ENCODE data around the gene S100A13. TPM values are rescaled to one million over a fixed set of nuclear protein-coding genes. Genes with fewer than 3 reads are reported as not detected.
"Not testable (repeated sequence)": the region's sequence is repeated elsewhere in the genome, so short reads cannot be mapped to it uniquely, and the experiment has no call there.

Gene S100A13
- 14.9 TPM for polyA plus RNA-seq (2013)

DNA sequence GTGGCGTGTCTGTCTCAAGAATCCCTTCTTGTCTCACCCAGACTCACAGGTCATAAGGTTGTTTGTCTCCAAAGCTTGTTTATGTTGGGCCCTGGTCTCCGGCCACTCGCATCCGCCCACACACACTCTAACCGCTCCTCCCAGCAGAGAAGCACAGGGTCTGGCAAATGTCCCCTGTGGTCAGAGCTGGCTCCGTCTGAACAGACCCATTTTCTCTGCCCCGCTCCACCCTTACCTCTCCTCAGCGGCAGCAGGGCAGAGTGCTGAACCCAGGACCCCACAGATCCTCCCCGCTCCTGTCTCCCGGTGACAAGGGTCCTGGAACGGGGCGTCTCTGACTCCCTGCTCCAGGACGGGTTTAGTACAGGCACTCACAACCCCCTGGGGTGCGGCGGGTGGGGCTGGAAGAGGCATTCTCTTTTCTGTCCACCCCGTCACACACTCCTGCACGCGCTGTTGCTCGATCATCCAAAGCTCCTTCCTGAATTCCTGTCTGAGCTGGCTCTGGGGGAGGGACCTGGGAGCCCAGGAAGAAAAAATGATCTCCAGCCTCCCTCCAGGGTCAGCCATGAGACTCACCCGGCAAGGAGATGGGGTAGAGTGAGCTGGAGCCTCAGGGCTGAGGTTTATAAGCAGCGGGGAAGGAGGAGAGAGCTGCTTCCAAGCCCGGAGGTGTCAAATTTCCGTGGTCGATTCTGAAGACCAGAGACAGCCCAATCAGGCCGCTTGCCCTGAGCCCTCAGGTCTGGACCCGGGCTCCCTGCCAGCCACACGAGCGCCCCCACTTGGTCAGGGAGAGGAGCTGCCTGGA lies at the start of gene S100A13:
TSS of gene S100A13 (minus strand) at position 602 of the 811 bp plus-strand sequence. CDS start 1,033 bp downstream, outside the sequence.
- Histone ChIP-seq H3K4me3 (ENCODE audit: control insufficient read depth in 1 of 7, extremely low read depth in 1 of 7, insufficient read depth in 4 of 7, low read depth in 2 of 7, low read length in 6 of 7) (peak within 1 kb of the TSS in 4 of 7 experiments; percentile 22 to 66 (median 42)), H3K4me1 (ENCODE audit: control extremely low read depth in 1 of 4, control insufficient read depth in 4 of 4, insufficient read depth in 4 of 4, low read length in 3 of 4) (peaks cover 0 to 22% (median 11%) of the 10 kb centered on the region in 4 experiments), H3K9me3 (ENCODE audit: control extremely low read depth in 1 of 5, control insufficient read depth in 4 of 5, insufficient read depth in 2 of 5, low read depth in 1 of 5, low read length in 4 of 5) (no peaks in the 10 kb centered on the region), H3K27me3 (replicated peaks in 2 of 5; ENCODE audit: control insufficient read depth in 4 of 5, insufficient read depth in 5 of 5, low read length in 4 of 5) (peaks cover 0 to 2% (median 0%) of the 10 kb centered on the region in 5 experiments), H3K27ac (ENCODE audit: insufficient read depth in 1 of 2, low read depth in 1 of 2, low read length in 2 of 2, poor library complexity in 1 of 2, severe bottlenecking in 2 of 2) (peak within 1 kb of the TSS in 1 of 2 experiments; percentile 67), H3K36me3 (ENCODE audit: control insufficient read depth in 4 of 4, insufficient read depth in 4 of 4, low read length in 3 of 4) (no peaks in the 10 kb centered on the region)
- DNase-seq: peak in 2 of 3 donors; percentile 68 to 70
- ChIA-PET CTCF (interaction anchor here (0.8 to 21.2 kb wide), 22 partner anchors 11 to 359 kb away, joined by 3 to 262 read pairs (median 4); partner anchors contain the start of genes NPR1, RAB13, S100A14 and S100A16), POLR2A (no interaction called here)
- WGBS (ENCODE audit: insufficient coverage): 52% methylated on average over 26 of the region's 28 CpGs

GRCh38 chr1:153673511-153673910 lies 46.2 kb upstream of the S100A13 start:
- no peak overlapping the region for H3K4me3 ChIP-seq (ENCODE audit: control insufficient read depth in 1 of 7, extremely low read depth in 1 of 7, insufficient read depth in 4 of 7, low read depth in 2 of 7, low read length in 6 of 7)
- ChIA-PET POLR2A (no interaction called here), CTCF (no interaction called here)
- no peaks in the 10 kb centered on the region for H3K9me3 ChIP-seq (ENCODE audit: control extremely low read depth in 1 of 5, control insufficient read depth in 4 of 5, insufficient read depth in 2 of 5, low read depth in 1 of 5, low read length in 4 of 5)
- H3K27ac ChIP-seq (ENCODE audit: insufficient read depth in 1 of 2, low read depth in 1 of 2, low read length in 2 of 2, poor library complexity in 1 of 2, severe bottlenecking in 2 of 2): no peak overlapping the region
- peaks cover 0 to 9% (median 5%) of the 10 kb centered on the region in 5 experiments for H3K27me3 ChIP-seq (replicated peaks in 2 of 5; ENCODE audit: control insufficient read depth in 4 of 5, insufficient read depth in 5 of 5, low read length in 4 of 5)
- no CpG with 5 or more reads among the region's 2 CpGs for WGBS (ENCODE audit: insufficient coverage)
- no peak for DNase-seq
- H3K36me3 ChIP-seq (ENCODE audit: control insufficient read depth in 4 of 4, insufficient read depth in 4 of 4, low read length in 3 of 4): peaks cover 0 to 13% (median 2%) of the 10 kb centered on the region in 4 experiments
- peaks cover 4 to 21% (median 17%) of the 10 kb centered on the region in 4 experiments for H3K4me1 ChIP-seq (ENCODE audit: control extremely low read depth in 1 of 4, control insufficient read depth in 4 of 4, insufficient read depth in 4 of 4, low read length in 3 of 4)

GRCh38 chr1:153671628-153672353 lies 44.5 kb upstream of the S100A13 start:
- H3K9me3 ChIP-seq (ENCODE audit: control extremely low read depth in 1 of 5, control insufficient read depth in 4 of 5, insufficient read depth in 2 of 5, low read depth in 1 of 5, low read length in 4 of 5); H3K27me3 ChIP-seq (replicated peaks in 2 of 5; ENCODE audit: control insufficient read depth in 4 of 5, insufficient read depth in 5 of 5, low read length in 4 of 5); POLR2A ChIA-PET: not testable (repeated sequence)
- WGBS (ENCODE audit: insufficient coverage): 4% methylated on average over 15 of the region's 28 CpGs
- Histone ChIP-seq H3K36me3 (ENCODE audit: control insufficient read depth in 4 of 4, insufficient read depth in 4 of 4, low read length in 3 of 4) (peaks cover 7 to 31% (median 17%) of the 10 kb centered on the region in 4 experiments), H3K27ac (ENCODE audit: insufficient read depth in 1 of 2, low read depth in 1 of 2, low read length in 2 of 2, poor library complexity in 1 of 2, severe bottlenecking in 2 of 2) (peak overlapping the region; percentile 42 to 85), H3K4me1 (ENCODE audit: control extremely low read depth in 1 of 4, control insufficient read depth in 4 of 4, insufficient read depth in 4 of 4, low read length in 3 of 4) (peaks cover 4 to 13% (median 10%) of the 10 kb centered on the region in 4 experiments), H3K4me3 (ENCODE audit: control insufficient read depth in 1 of 7, extremely low read depth in 1 of 7, insufficient read depth in 4 of 7, low read depth in 2 of 7, low read length in 6 of 7) (peak overlapping the region; percentile 49 to 99 (median 84))
- CTCF ChIA-PET: interaction anchor here (0.6 to 2.0 kb wide), 10 partner anchors 8 to 574 kb away, joined by 3 to 6 read pairs (median 3); partner anchors contain the start of genes S100A14 and SNAPIN
- DNase-seq: peak; percentile 61 to 79 (median 75)

- peak within 1 kb of the TSS; percentile 59 to 99 (median 87) for H3K4me3 ChIP-seq (ENCODE audit: control insufficient read depth in 1 of 7, extremely low read depth in 1 of 7, insufficient read depth in 4 of 7, low read depth in 2 of 7, low read length in 6 of 7)
- no peaks in the 10 kb centered on the region for H3K27me3 ChIP-seq (replicated peaks in 2 of 5; ENCODE audit: control insufficient read depth in 4 of 5, insufficient read depth in 5 of 5, low read length in 4 of 5)
- H3K9me3 ChIP-seq (ENCODE audit: control extremely low read depth in 1 of 5, control insufficient read depth in 4 of 5, insufficient read depth in 2 of 5, low read depth in 1 of 5, low read length in 4 of 5): no peaks in the 10 kb centered on the region
- CTCF ChIA-PET: interaction anchor here (0.9 to 2.0 kb wide), 6 partner anchors 9 to 102 kb away, joined by 3 to 6 read pairs (median 4); partner anchors contain the start of genes S100A14 and SNAPIN
- under 1% methylated on average over 32 of the region's 35 CpGs for WGBS (ENCODE audit: insufficient coverage)
- H3K36me3 ChIP-seq (ENCODE audit: control insufficient read depth in 4 of 4, insufficient read depth in 4 of 4, low read length in 3 of 4): peaks cover 10 to 38% (median 23%) of the 10 kb centered on the region in 4 experiments
- peaks cover 4 to 13% (median 10%) of the 10 kb centered on the region in 4 experiments for H3K4me1 ChIP-seq (ENCODE audit: control extremely low read depth in 1 of 4, control insufficient read depth in 4 of 4, insufficient read depth in 4 of 4, low read length in 3 of 4)
- POLR2A ChIA-PET: interaction anchor here (0.6 kb wide), 1 partner anchor 98 kb away, joined by 4 read pairs; no protein-coding TSS in a partner anchor
- H3K27ac ChIP-seq (ENCODE audit: insufficient read depth in 1 of 2, low read depth in 1 of 2, low read length in 2 of 2, poor library complexity in 1 of 2, severe bottlenecking in 2 of 2): peak within 1 kb of the TSS; percentile 95 to 97
- DNase-seq: peak; percentile 100
Measured at GRCh38 chr1:153670859-153671627, 43.7 kb upstream of the S100A13 start, which contains the start of gene ILF2. Gene ILF2 (minus strand): TSS chr1:153670993. CDS start chr1:153670922, 71 bp downstream.

- Histone ChIP-seq H3K9me3 (ENCODE audit: control extremely low read depth in 1 of 5, control insufficient read depth in 4 of 5, insufficient read depth in 2 of 5, low read depth in 1 of 5, low read length in 4 of 5) (no peaks in the 10 kb centered on the region), H3K36me3 (ENCODE audit: control insufficient read depth in 4 of 4, insufficient read depth in 4 of 4, low read length in 3 of 4) (peaks cover 10 to 45% (median 27%) of the 10 kb centered on the region in 4 experiments), H3K4me1 (ENCODE audit: control extremely low read depth in 1 of 4, control insufficient read depth in 4 of 4, insufficient read depth in 4 of 4, low read length in 3 of 4) (peaks cover 4 to 13% (median 10%) of the 10 kb centered on the region in 4 experiments), H3K27ac (ENCODE audit: insufficient read depth in 1 of 2, low read depth in 1 of 2, low read length in 2 of 2, poor library complexity in 1 of 2, severe bottlenecking in 2 of 2) (peak overlapping the region; percentile 95 to 97), H3K4me3 (ENCODE audit: control insufficient read depth in 1 of 7, extremely low read depth in 1 of 7, insufficient read depth in 4 of 7, low read depth in 2 of 7, low read length in 6 of 7) (peak overlapping the region; percentile 59 to 99 (median 85)), H3K27me3 (replicated peaks in 2 of 5; ENCODE audit: control insufficient read depth in 4 of 5, insufficient read depth in 5 of 5, low read length in 4 of 5) (no peaks in the 10 kb centered on the region)
- POLR2A ChIA-PET: no interaction called here
- 6% methylated on average over 17 of the region's 22 CpGs for WGBS (ENCODE audit: insufficient coverage)
- DNase-seq: no peak
- CTCF ChIA-PET: interaction anchor here (2.0 kb wide), 2 partner anchors 11 to 102 kb away, joined by 5 to 6 read pairs; partner anchors contain the start of gene SNAPIN
Measured at GRCh38 chr1:153670257-153670858, 43.1 kb upstream of the S100A13 start.

GRCh38 chr1:153669606-153670005 lies 42.3 kb upstream of the S100A13 start:
- H3K27ac ChIP-seq (ENCODE audit: insufficient read depth in 1 of 2, low read depth in 1 of 2, low read length in 2 of 2, poor library complexity in 1 of 2, severe bottlenecking in 2 of 2): peak overlapping the region; percentile 95 to 97
- no peak for DNase-seq
- peak overlapping the region in 6 of 7 experiments; percentile 77 to 99 (median 86) for H3K4me3 ChIP-seq (ENCODE audit: control insufficient read depth in 1 of 7, extremely low read depth in 1 of 7, insufficient read depth in 4 of 7, low read depth in 2 of 7, low read length in 6 of 7)
- no peaks in the 10 kb centered on the region for H3K9me3 ChIP-seq (ENCODE audit: control extremely low read depth in 1 of 5, control insufficient read depth in 4 of 5, insufficient read depth in 2 of 5, low read depth in 1 of 5, low read length in 4 of 5)
- WGBS (ENCODE audit: insufficient coverage): 100% methylated on average over 4 of the region's 6 CpGs
- no peaks in the 10 kb centered on the region for H3K27me3 ChIP-seq (replicated peaks in 2 of 5; ENCODE audit: control insufficient read depth in 4 of 5, insufficient read depth in 5 of 5, low read length in 4 of 5)
- peaks cover 17 to 52% (median 33%) of the 10 kb centered on the region in 4 experiments for H3K36me3 ChIP-seq (ENCODE audit: control insufficient read depth in 4 of 4, insufficient read depth in 4 of 4, low read length in 3 of 4)
- peaks cover 4 to 13% (median 10%) of the 10 kb centered on the region in 4 experiments for H3K4me1 ChIP-seq (ENCODE audit: control extremely low read depth in 1 of 4, control insufficient read depth in 4 of 4, insufficient read depth in 4 of 4, low read length in 3 of 4)
- ChIA-PET CTCF (interaction anchor here (1.5 kb wide), 1 partner anchor 79 kb away, joined by 4 read pairs; no protein-coding TSS in a partner anchor), POLR2A (no interaction called here)

Measured in common myeloid progenitor, CD34-positive (primary cell).